ENCODE data around the gene MYO1E. TPM values are rescaled to one million over a fixed set of nuclear protein-coding genes. Genes with fewer than 3 reads are reported as not detected.

MYO1E gene
- total RNA-seq, 1 donor: 93.5 TPM

GRCh38 chr15:59206623-59207183 is 166.0 kb downstream of the MYO1E start, which contains the start of gene LDHAL6B:
LDHAL6B (plus strand) TSS chr15:59206843; CDS start chr15:59206941, 98 bp downstream.
- DNase-seq (ENCODE audit: low read depth): no peak
- no peak within 1 kb of the TSS for H3K4me3 ChIP-seq (ENCODE audit: low read depth, low read length)
- no peak for TF ChIP-seq CTCF (IDR thresholded peaks at IDR 0.05; ENCODE audit: insufficient read depth, low read length)

GRCh38 chr15:59205839-59206622 is 166.6 kb downstream of the MYO1E start:
- no peak for TF ChIP-seq CTCF (IDR thresholded peaks at IDR 0.05; ENCODE audit: insufficient read depth, low read length)
- no peak for DNase-seq (ENCODE audit: low read depth)
- no peak overlapping the region for H3K4me3 ChIP-seq (ENCODE audit: low read depth, low read length)

- TF ChIP-seq CTCF (IDR thresholded peaks at IDR 0.05; ENCODE audit: insufficient read depth, low read length): no peak
- H3K4me3 ChIP-seq (ENCODE audit: low read depth, low read length): no peak overlapping the region
- DNase-seq (ENCODE audit: low read depth): no peak
Observed at GRCh38 chr15:59203657-59204056, 169.0 kb downstream of the MYO1E start.

- DNase-seq (ENCODE audit: low read depth): no peak
- no peak for TF ChIP-seq CTCF (IDR thresholded peaks at IDR 0.05; ENCODE audit: insufficient read depth, low read length)
Observed at GRCh38 chr15:59203008-59203407, 169.7 kb downstream of the MYO1E start.

GRCh38 chr15:59200560-59200959 is 172.1 kb downstream of the MYO1E start:
- no peak overlapping the region for H3K4me3 ChIP-seq (ENCODE audit: low read depth, low read length)
- peak; percentile 26 for DNase-seq (ENCODE audit: low read depth)
- TF ChIP-seq CTCF (IDR thresholded peaks at IDR 0.05; ENCODE audit: insufficient read depth, low read length): no peak

More at GRCh38 chr15:59203008-59203407, 169.7 kb downstream of the MYO1E start:
- no peak overlapping the region for H3K4me3 ChIP-seq (ENCODE audit: low read depth, low read length)

GRCh38 chr15:59199626-59200465 is 172.8 kb downstream of the MYO1E start:
- H3K4me3 ChIP-seq (ENCODE audit: low read depth, low read length): no peak overlapping the region
- DNase-seq (ENCODE audit: low read depth): peak; percentile 78
- no peak for TF ChIP-seq CTCF (IDR thresholded peaks at IDR 0.05; ENCODE audit: insufficient read depth, low read length)

Data from fibroblast of the aortic adventitia (primary cell).